H1 (cell line): ENCODE results near the gene LIMK2. TPM values are rescaled to one million over a fixed set of nuclear protein-coding genes. Genes with fewer than 3 reads are reported as not detected.

Source experiments
- CTCF ChIA-PET: fragments of 300-600 bp; sonication (Branson Sonifier 250); formaldehyde crosslinking; loops from one replicate; lab custom pipeline; 2021; ENCODE audit not compliant: partially characterized antibody; lab: Charles Lee
- POLR2A ChIA-PET: fragments of 300-600 bp; sonication (Branson Sonifier 250); formaldehyde crosslinking; loops from one replicate; lab custom pipeline; 2021; ENCODE audit warnings: inconsistent platforms; ENCODE audit not compliant: partially characterized antibody; lab: Charles Lee
- DNase-seq, 2 experiments: peaks; one replicate each; pipeline versions ENCODE4 v3.0.0 to v3.0.0-alpha.2; 2010 to 2022; ENCODE audit warnings: low spot score in 2 of 2, low read depth in 1 of 2, mixed read lengths in 1 of 2
- FAIRE-seq: peaks from 2 replicates; lab custom pipeline; 2011; peaks lifted over from hg19 to GRCh38; lab: Jason Lieb, UNC
- H2AFZ ChIP-seq: 2 replicates; pipeline ENCODE4 v1.8.1; 2012; ENCODE audit warnings: low read length, inconsistent platforms
- H2AK5ac ChIP-seq: 2 replicates; pipeline ENCODE4 v1.6.1; 2013; ENCODE audit warnings: low read depth, low read length
- H2BK120ac ChIP-seq: replicated peaks from 2 replicates; pipeline ENCODE3; 2013; ENCODE audit warnings: low read depth, low read length, inconsistent platforms
- H2BK12ac ChIP-seq: 2 replicates; pipeline ENCODE4 v1.6.1; 2013; ENCODE audit warnings: low read depth, low read length
- H2BK15ac ChIP-seq: 2 replicates; pipeline ENCODE4 v1.6.1; 2013; ENCODE audit warnings: low read length
- H2BK20ac ChIP-seq: 2 replicates; pipeline ENCODE4 v1.6.1; 2013; ENCODE audit warnings: low read length
- H2BK5ac ChIP-seq: 2 replicates; pipeline ENCODE4 v1.6.1; 2013; ENCODE audit warnings: low read depth, low read length
- H3K14ac ChIP-seq: 2 replicates; pipeline ENCODE4 v1.6.1; 2013; ENCODE audit warnings: inconsistent platforms; ENCODE audit not compliant: insufficient read length
- H3K18ac ChIP-seq: 2 replicates; pipeline ENCODE4 v1.6.1; 2013; ENCODE audit warnings: low read length; ENCODE audit errors: extremely low read depth
- H3K23ac ChIP-seq: 2 replicates; pipeline ENCODE4 v1.6.1; 2013; ENCODE audit warnings: inconsistent platforms; ENCODE audit not compliant: insufficient read length
- H3K23me2 ChIP-seq: 2 replicates; pipeline ENCODE4 v1.6.1; 2013; ENCODE audit warnings: low read depth, low read length
- H3K27ac ChIP-seq: 2 replicates; pipeline ENCODE4 v1.6.1; 2011; ENCODE audit warnings: low read depth, low read length, inconsistent platforms
- H3K27me3 ChIP-seq, 4 experiments: replicated peaks in 1 of 4; 1 replicate in 1 of 4; 2 replicates in 3 of 4; pipeline versions ENCODE4 v1.6.1 to v1.8.1; 2011 to 2013; ENCODE audit warnings: low read length in 3 of 4, mild to moderate bottlenecking in 3 of 4, inconsistent platforms in 2 of 4, mixed read lengths in 2 of 4, moderate library complexity in 1 of 4; ENCODE audit not compliant: control insufficient read depth in 3 of 4, insufficient read depth in 3 of 4; ENCODE audit errors: extremely low read depth in 1 of 4
- H3K36me3 ChIP-seq, 4 experiments: 2 replicates each; pipeline versions ENCODE4 v1.6.1 to v1.8.1; 2011 to 2013; ENCODE audit warnings: mild to moderate bottlenecking in 4 of 4, low read length in 3 of 4, moderate library complexity in 2 of 4, control low read depth in 1 of 4, inconsistent platforms in 1 of 4; ENCODE audit not compliant: insufficient read depth in 4 of 4, control insufficient read depth in 2 of 4
- H3K4ac ChIP-seq: replicated peaks from 2 replicates; pipeline ENCODE3; 2013; ENCODE audit warnings: low read length, low read depth, mixed read lengths, inconsistent platforms; ENCODE audit not compliant: insufficient read length
- H3K4me1 ChIP-seq, 4 experiments: replicated peaks in 1 of 4; 1 replicate in 1 of 4; 2 replicates in 3 of 4; pipeline versions ENCODE4 v1.6.1 to v1.8.1; 2011 to 2013; ENCODE audit warnings: low read length in 3 of 4, inconsistent platforms in 2 of 4, mixed read lengths in 1 of 4; ENCODE audit not compliant: insufficient read depth in 4 of 4, control insufficient read depth in 3 of 4
- H3K4me2 ChIP-seq, 2 experiments: 2 replicates each; pipeline versions ENCODE4 v1.6.1 to v1.8.1; 2011 to 2013; ENCODE audit warnings: low read depth in 2 of 2, low read length in 2 of 2, control low read depth in 1 of 2, inconsistent platforms in 1 of 2, mild to moderate bottlenecking in 1 of 2; ENCODE audit not compliant: insufficient read depth in 1 of 2
- H3K4me3 ChIP-seq, 4 experiments: fragments of 200-600, 300-600 bp in 1 of 4; sonication (generic), shearing (Covaris generic), sonication (Bioruptor Twin) in 1 of 4; 2 replicates each; pipeline versions ENCODE4 v1.5.1 to v1.8.1; 2011 to 2016; ENCODE audit warnings: low read length in 4 of 4, low read depth in 3 of 4, control low read depth in 2 of 4, inconsistent platforms in 2 of 4, mild to moderate bottlenecking in 2 of 4, mixed read lengths in 1 of 4, moderate library complexity in 1 of 4; ENCODE audit not compliant: insufficient read depth in 2 of 4; ENCODE audit errors: extremely low read depth in 1 of 4
- H3K56ac ChIP-seq: replicated peaks from 2 replicates; pipeline ENCODE3; 2013; ENCODE audit warnings: low read depth, mild to moderate bottlenecking, mixed read lengths, low read length, inconsistent platforms; ENCODE audit not compliant: insufficient read length
- H3K79me1 ChIP-seq: 2 replicates; pipeline ENCODE4 v1.6.1; 2013; ENCODE audit warnings: low read depth, low read length, control low read depth
- H3K79me2 ChIP-seq, 2 experiments: 2 replicates each; pipeline versions ENCODE4 v1.6.1 to v1.8.1; 2012 to 2013; ENCODE audit warnings: low read length in 2 of 2, mild to moderate bottlenecking in 2 of 2, inconsistent platforms in 1 of 2; ENCODE audit not compliant: insufficient read depth in 2 of 2, control insufficient read depth in 1 of 2
- H3K9ac ChIP-seq, 4 experiments: replicated peaks in 1 of 4; 1 replicate in 1 of 4; 2 replicates in 3 of 4; pipeline versions ENCODE4 v1.6.1 to v1.8.1; 2011 to 2013; ENCODE audit warnings: low read depth in 3 of 4, low read length in 3 of 4, control low read depth in 2 of 4, mild to moderate bottlenecking in 2 of 4, moderate library complexity in 2 of 4, inconsistent platforms in 1 of 4; ENCODE audit errors: extremely low read depth in 1 of 4
- H3K9me3 ChIP-seq, 2 experiments: 2 replicates each; pipeline versions ENCODE4 v1.6.1 to v1.8.1; 2012 to 2013; ENCODE audit warnings: mild to moderate bottlenecking in 2 of 2, moderate library complexity in 2 of 2, control low read depth in 1 of 2, inconsistent platforms in 1 of 2, low read depth in 1 of 2, low read length in 1 of 2, mixed read lengths in 1 of 2; ENCODE audit not compliant: insufficient read depth in 2 of 2
- H4K20me1 ChIP-seq, 2 experiments: replicated peaks in 1 of 2; 2 replicates each; pipeline versions ENCODE3 to v1.8.1; 2011 to 2013; ENCODE audit warnings: inconsistent platforms in 2 of 2, low read length in 2 of 2, mild to moderate bottlenecking in 1 of 2; ENCODE audit not compliant: insufficient read depth in 2 of 2, control insufficient read depth in 1 of 2
- H4K5ac ChIP-seq: 2 replicates; pipeline ENCODE4 v1.6.1; 2013; ENCODE audit warnings: low read length, low read depth, mixed read lengths, inconsistent platforms; ENCODE audit not compliant: insufficient read length
- H4K8ac ChIP-seq: 2 replicates; pipeline ENCODE4 v1.8.0; 2013; ENCODE audit warnings: mild to moderate bottlenecking, moderate library complexity, low read length, inconsistent platforms; ENCODE audit not compliant: insufficient read depth; ENCODE audit errors: extremely low read depth
- H4K91ac ChIP-seq: replicated peaks from 2 replicates; pipeline ENCODE3; 2013; ENCODE audit warnings: low read length, mixed read lengths, inconsistent platforms; ENCODE audit not compliant: insufficient read length
- ASH2L ChIP-seq: fragments of 200-600, 300-600 bp; sonication (generic); IDR thresholded peaks from one replicate; pipeline ENCODE4 v1.7.1; 2017; ENCODE audit warnings: low read length
- CREB1 ChIP-seq: IDR thresholded peaks from 2 replicates; pipeline ENCODE4 v1.6.1; 2012; ENCODE audit warnings: inconsistent platforms
- HDAC2 ChIP-seq, 2 experiments: fragments of 300-600 bp in 1 of 2; sonication (generic) in 1 of 2; IDR thresholded peaks; 2 replicates each; pipeline ENCODE4 v1.6.1; 2011 to 2012; ENCODE audit warnings: low read depth in 2 of 2, low read length in 2 of 2, mild to moderate bottlenecking in 2 of 2, moderate library complexity in 2 of 2, borderline replicate concordance in 1 of 2, inconsistent platforms in 1 of 2
- NANOG ChIP-seq: IDR thresholded peaks from 2 replicates; pipeline ENCODE4 v1.6.1; 2011; ENCODE audit warnings: low read length, low read depth, mild to moderate bottlenecking, inconsistent platforms; ENCODE audit not compliant: insufficient read depth, poor library complexity, severe bottlenecking
- POLR2A ChIP-seq, 2 experiments: IDR thresholded peaks; 1 replicate in 1 of 2; 2 replicates in 1 of 2; pipeline ENCODE4 v1.6.1; 2011; ENCODE audit warnings: low read depth in 2 of 2, low read length in 2 of 2, mild to moderate bottlenecking in 2 of 2; ENCODE audit errors: control extremely low read depth in 1 of 2
- RNF2 ChIP-seq: fragments of 200-900, 300-1000 bp; sonication (generic); IDR thresholded peaks from 2 replicates; pipeline ENCODE4 v1.7.1; 2016; ENCODE audit warnings: borderline replicate concordance, low read depth, mild to moderate bottlenecking, antibody characterized with exemption, low read length; ENCODE audit not compliant: poor library complexity, severe bottlenecking; ENCODE audit errors: missing control alignments
- SIN3A ChIP-seq, 2 experiments: IDR thresholded peaks in 1 of 2; conservative IDR thresholded peaks in 1 of 2; 2 replicates each; pipeline ENCODE4 v1.6.1; 2011 to 2012; ENCODE audit warnings: low read length in 2 of 2, improper control_type of control experiment in 1 of 2, low read depth in 1 of 2, mild to moderate bottlenecking in 1 of 2
- SP1 ChIP-seq: IDR thresholded peaks from 2 replicates; pipeline ENCODE4 v1.6.1; 2011; ENCODE audit warnings: low read depth, low read length
- SP2 ChIP-seq: IDR thresholded peaks from 2 replicates; pipeline ENCODE4 v1.6.1; 2012; ENCODE audit warnings: mild to moderate bottlenecking, low read length, inconsistent platforms
- SRF ChIP-seq: IDR thresholded peaks from 2 replicates; pipeline ENCODE4 v1.6.1; 2011; ENCODE audit warnings: mild to moderate bottlenecking, low read depth, low read length, moderate library complexity
- TAF7 ChIP-seq: optimal IDR thresholded peaks from 2 replicates; pipeline ENCODE3; 2011; ENCODE audit warnings: low read depth, mild to moderate bottlenecking, inconsistent platforms, low read length, moderate library complexity, borderline replicate concordance
- WGBS, 2 experiments: shearing (Covaris generic) in 1 of 2; methylation state at CpG; one replicate each; pipeline versions ENCODE4 v1.1.6 to v1.1.7; 2013 to 2015; ENCODE audit warnings: low lambda C conversion rate in 2 of 2, mixed read lengths in 2 of 2, inconsistent platforms in 1 of 2, low coverage in 1 of 2, missing lambda C conversion rate in 1 of 2; ENCODE audit not compliant: insufficient replicate concordance in 2 of 2, insufficient coverage in 1 of 2, insufficient read length in 1 of 2; ENCODE audit errors: extremely low coverage in 1 of 2, missing lambda C conversion rate in 1 of 2; 5-methylcytosine and 5-hydroxymethylcytosine counted together
- polyA plus RNA-seq, 7 experiments: library from polyadenylated mRNA; depleted of rRNA in 3 of 7; stranded (reverse) in 5 of 7; unstranded in 2 of 7; fragments of >200 nt in 5 of 7; fragments of 200-250 nt in 2 of 7; gene quantifications; 1 replicate in 5 of 7; 2 replicates in 1 of 7; 4 replicates in 1 of 7; pipeline versions ENCODE4 v1.2.1 to v1.2.3, GENCODE V29; 2011 to 2013; ENCODE audit warnings: missing spikeins in 2 of 7, mixed read lengths in 2 of 7
- total RNA-seq: library from RNA; stranded (reverse); fragmentation: NEBNext Ultra II Directional; extraction: Animal tissue kit (Norgen Biotek cat#: 25700); gene quantifications from 2 replicates; pipeline ENCODE4 v1.2.1, GENCODE V29; 2021

LIMK2 gene
- total and polyA plus RNA-seq, 2 of the 8 experiments (the other 6 are each of a cell fraction or from before 2014, with no cell fraction given) = 13.2 to 37.6 TPM

DNA sequence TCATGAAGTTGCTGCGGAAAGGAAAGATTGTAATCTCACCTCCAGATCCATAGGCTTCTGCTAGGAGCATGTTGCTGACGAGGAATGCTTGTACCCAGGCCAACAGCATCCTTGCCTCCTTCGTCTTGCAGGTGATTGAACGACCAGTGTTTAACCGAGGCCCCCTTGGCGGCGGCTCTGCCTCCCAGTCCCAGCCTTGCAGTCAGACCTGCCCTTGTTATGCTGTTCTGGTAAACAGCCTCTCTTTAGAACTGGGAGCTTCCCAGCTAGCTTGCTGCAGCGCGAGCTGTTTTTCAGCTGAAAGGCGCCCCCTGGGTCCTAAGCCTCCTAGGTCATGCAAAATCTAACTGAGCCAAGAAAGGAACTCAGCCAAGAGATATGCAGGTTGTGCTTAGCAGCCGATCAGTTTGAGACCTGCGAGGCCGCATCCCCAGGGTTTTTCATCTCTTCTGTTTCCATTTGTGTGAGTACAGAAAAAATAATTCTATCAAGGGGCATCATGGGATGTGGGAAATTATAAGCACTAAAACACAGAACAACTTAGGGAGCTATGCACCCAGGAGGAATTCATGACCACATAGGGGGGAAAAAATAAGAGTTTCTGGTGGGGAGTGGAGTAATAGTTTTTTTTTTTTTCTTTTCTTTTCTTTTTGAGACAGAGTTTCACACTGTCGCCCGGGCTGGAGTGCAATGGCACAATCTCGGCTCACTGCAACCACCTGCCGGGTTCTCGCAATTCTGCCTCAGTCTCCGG, 80.3 kb downstream of the LIMK2 start, which contains the start of gene PIK3IP1:
Gene PIK3IP1, minus strand, starts transcription at position 253 of the 754 bp plus-strand sequence. Its CDS starts 144 bp downstream, at position 109.
- Histone ChIP-seq H3K79me2 (no peaks in the 10 kb centered on the region), H3K4me3 (peak within 1 kb of the TSS; percentile 23 to 64 (median 49); a peak in 7 of 8 replicates), H3K27me3 (peaks cover 6 to 30% (median 20%) of the 10 kb centered on the region in 4 experiments; a peak in 6 of 7 replicates), H3K14ac (no peak within 1 kb of the TSS), H2BK120ac (no peak within 1 kb of the TSS), H4K91ac (no peak within 1 kb of the TSS), H2BK5ac (peak within 1 kb of the TSS; percentile 3; the same call in 1 of the 2 replicates), H3K4me1 (peaks cover 0 to 14% (median 5%) of the 10 kb centered on the region in 4 experiments; a peak in 4 of 7 replicates), H3K36me3 (no peaks in the 10 kb centered on the region), H4K20me1 (no peaks in the 10 kb centered on the region), H3K9me3 (no peaks in the 10 kb centered on the region), H4K5ac (no peak within 1 kb of the TSS), H3K23ac (no peak within 1 kb of the TSS), H2BK12ac (peak within 1 kb of the TSS; percentile 11), H3K9ac (peak within 1 kb of the TSS in 2 of 4 experiments; percentile 4 to 20; a peak in 2 of 7 replicates), H3K18ac (no peak within 1 kb of the TSS), H2BK15ac (no peak within 1 kb of the TSS), H3K27ac (no peak within 1 kb of the TSS), H3K23me2 (peaks cover 8% of the 10 kb centered on the region), H2AFZ (peak within 1 kb of the TSS; percentile 85), H3K56ac (no peak within 1 kb of the TSS), H3K4ac (peak within 1 kb of the TSS; percentile 2), H4K8ac (no peak within 1 kb of the TSS; the same call in 1 of the 2 replicates), H2AK5ac (no peak within 1 kb of the TSS), H3K4me2 (peak within 1 kb of the TSS; percentile 94 to 97), H2BK20ac (no peak within 1 kb of the TSS), H3K79me1 (no peaks in the 10 kb centered on the region)
- ChIA-PET POLR2A (interaction anchor here (0.9 to 2.3 kb wide), 9 partner anchors 11 to 54 kb away, joined by 3 to 13 read pairs (median 3); partner anchors contain the start of gene PATZ1), CTCF (interaction anchor here (0.6 to 4.3 kb wide), 18 partner anchors 8 to 964 kb away, joined by 3 to 25 read pairs (median 4); partner anchors contain the start of gene LIMK2)
- FAIRE-seq (peak; percentile 86), DNase-seq (peak; percentile 83 to 86)
- WGBS, 2 experiments = 31% methylated on average over 19 of the region's 19 CpGs; no CpG with 5 or more reads in 1 of the 2 experiments
- TF ChIP-seq ASH2L (peak; percentile 36), POLR2A (IDR thresholded peaks at IDR 0.05; ENCODE audit: control extremely low read depth in 1 of 2, low read depth in 2 of 2, low read length in 2 of 2) (peak in 1 of 2 experiments; percentile 77; a peak in 2 of 3 replicates), CREB1 (0 out of 2 replicates have a peak, but pooled peaks have one; percentile 43), SP1 (peak; percentile 81), RNF2 (no peak), TAF7 (peak; percentile 62), NANOG (peak; percentile 50), SRF (no peak), HDAC2 (IDR thresholded peaks at IDR 0.05; ENCODE audit: borderline replicate concordance in 1 of 2, low read depth in 2 of 2, low read length in 2 of 2) (0 out of 4 replicates have a peak, but pooled peaks of 1 of the 2 experiments have one; percentile 4), SIN3A (conservative IDR thresholded peaks at IDR 0.05 in 1 of 2, IDR thresholded peaks at IDR 0.05 in 1 of 2; ENCODE audit: low read depth in 1 of 2, low read length in 2 of 2) (peak in 1 of 2 experiments; percentile 73; a peak in 1 of 4 replicates), SP2 (no peak)
